GM19193 (cell line): ENCODE results near the gene USP47.

Experiments
- POLR2A ChIP-seq: IDR thresholded peaks from 4 replicates; pipeline ENCODE4 v1.6.1; 2011; ENCODE audit not compliant: insufficient read depth, insufficient read length; ENCODE audit errors: extremely low read depth

USP47 gene

DNA sequence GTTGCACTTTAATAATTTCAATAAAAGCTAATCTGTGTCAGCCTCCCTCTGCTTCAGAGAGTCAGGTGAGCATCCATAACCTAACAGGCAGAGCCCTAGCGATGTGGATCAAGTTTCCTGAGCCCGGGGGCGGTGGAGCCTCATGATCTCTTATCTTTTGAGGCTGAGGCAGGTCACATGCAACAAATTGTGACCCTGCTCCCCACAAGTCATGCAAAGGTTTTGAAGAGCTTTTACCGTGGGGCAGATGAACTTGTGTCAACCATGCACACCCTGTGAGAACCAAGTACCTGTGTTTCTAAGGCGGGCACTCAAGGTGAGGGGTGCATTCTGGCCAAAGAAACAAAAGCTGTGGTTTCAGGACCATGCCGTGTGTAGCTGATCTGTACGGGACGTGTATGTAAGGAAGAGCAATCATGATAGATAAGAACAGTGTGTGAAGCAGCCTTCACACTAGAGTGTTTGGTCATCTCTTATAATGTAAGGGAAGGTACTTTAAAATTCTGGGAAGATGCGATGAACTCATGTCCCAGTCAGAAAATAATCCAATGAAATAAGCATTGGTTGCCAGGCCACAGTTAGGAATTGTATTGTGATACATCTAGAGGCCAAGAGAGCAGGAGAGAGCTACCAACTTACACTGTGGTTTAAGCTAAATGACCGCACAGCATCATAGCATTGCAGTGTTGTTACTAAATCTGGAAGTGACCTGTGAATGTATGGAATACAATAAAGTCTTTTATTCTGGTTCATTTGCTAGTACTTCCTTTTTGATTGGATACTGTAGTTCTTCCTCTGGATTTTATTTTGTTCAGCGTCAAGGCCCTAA lies 116.8 kb downstream of the USP47 start:
- no peak for TF ChIP-seq POLR2A

DNA sequence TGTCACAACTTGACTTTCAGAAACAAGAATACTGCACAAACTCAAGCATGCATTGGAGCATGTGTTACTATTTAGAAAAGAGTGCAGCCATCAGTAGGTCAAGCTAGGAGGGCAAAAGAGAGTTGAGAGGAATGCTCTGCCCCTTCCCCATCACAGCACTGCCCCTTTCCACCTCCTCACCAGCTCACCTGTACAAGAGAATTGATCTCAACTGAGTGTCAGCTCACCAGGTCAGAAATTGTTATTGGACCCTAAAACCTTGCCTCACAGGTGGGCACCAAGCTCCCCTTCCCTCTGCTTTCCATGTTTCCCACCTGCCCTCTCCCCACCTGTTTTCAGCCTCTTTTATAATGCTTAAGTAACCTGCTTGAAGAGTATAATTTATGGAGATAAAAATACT lies 117.8 kb downstream of the USP47 start:
- no peak for TF ChIP-seq POLR2A

DNA sequence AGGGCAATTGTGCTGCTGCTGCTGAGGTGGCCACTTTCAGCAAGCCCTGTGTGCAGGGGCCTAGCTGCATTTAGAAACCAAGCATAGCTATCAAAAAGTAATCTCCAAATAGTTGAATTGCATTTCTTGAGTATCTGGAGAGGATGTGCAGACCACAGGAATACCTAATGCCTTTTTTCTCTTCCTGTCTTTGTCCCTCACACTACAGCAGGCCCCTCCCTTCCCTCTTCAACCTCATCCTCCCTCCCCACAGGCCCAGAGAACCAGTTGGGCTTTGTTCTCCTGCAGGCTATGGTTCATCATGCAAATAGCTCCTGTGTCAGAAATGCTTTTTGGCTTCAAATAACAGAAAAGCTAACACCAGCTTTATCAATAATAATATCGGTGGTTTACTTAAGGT lies 118.9 kb downstream of the USP47 start:
- TF ChIP-seq POLR2A = no peak

DNA sequence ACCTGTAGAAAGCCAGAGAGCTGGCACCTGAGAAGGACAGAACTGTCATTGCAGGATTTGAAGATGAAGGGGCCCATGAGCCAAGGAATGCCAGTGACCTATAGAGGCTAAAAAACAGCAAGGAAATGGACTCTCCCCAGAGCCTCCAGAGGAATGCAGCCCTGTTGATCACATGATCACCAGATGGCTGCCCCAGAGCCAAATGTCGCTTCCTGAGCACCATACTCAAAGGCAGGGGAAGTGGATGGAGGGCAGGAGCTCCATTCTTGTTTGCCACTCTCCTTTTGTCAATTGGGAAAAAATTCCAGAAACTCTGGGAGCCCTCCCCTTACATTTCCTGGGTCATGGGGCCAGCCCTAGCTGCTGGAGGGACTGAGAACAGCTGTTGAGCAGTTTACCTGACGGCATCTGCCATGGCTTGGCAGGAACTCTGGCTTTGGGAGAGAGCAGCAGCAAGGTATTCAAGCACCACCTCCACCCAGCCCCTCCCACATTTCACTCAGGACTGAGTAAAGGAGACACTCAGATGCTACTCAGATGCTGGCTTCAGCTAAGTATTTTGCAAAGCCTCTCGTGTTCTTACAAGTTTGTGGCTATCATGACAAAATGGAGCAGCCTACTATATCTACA lies 119.7 kb downstream of the USP47 start:
- TF ChIP-seq POLR2A = peak; percentile 29

DNA sequence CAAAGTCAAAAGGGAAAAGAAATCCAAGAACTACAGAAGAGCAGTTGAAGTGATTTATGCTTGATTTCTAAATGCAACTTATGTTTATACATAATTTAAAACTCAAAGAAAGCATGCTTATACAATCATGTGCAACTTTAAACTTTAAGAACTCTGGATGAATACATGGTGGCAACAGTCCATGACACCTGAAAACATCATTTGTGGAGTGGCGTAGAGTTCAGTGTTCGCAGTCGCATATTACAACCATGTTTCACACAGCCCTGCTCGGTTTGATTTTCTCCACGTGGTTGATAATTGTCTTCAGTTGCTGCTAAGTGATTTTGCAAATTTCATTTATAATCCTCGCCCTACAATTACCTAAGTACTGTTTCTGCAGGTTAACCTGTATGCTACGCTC lies 121.3 kb downstream of the USP47 start:
- TF ChIP-seq POLR2A = no peak

DNA sequence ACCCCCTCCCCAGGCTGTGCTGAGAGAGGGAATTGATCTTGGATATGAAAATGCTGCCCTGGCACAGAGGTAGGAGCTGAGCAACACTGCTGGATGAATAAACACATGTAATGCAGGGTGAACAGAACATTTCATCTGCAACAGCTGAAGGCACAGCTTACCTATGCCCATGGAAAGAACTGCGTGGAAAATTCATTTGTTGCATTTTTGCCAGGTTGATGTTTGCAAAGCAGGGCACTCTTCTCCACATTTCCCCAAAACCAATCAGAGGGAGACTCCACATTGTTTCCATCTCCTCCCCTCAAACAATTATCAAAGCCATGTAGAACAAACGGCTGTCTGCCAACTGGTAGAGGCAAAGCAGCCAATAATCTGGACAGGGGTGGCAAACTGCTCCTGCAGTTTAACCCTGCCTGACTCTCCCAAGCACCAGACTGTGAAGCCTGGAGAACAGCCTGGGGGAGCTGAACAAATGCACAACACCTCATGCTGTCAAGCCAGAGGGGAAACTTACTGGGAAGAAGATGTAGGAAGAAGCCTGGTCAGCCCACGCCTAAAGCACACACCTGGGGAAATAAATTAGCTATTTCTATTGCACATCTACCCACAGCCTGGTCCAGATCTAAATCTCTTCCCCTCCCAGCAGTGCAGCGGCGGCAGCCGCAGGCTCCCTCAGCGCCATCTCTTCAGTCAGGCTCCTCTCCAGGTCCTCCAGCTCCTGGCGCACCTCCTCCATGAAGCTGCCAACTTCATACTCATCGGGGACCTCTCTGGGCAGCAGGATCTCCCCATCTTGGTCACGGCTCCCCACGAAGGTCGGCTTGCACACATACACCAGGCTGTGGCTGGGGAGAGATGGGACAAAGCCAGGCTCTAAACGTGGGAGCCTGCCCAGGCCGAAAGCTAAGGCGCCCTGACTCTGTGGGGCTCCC lies 122.3 kb downstream of the USP47 start:
- no peak for TF ChIP-seq POLR2A

DNA sequence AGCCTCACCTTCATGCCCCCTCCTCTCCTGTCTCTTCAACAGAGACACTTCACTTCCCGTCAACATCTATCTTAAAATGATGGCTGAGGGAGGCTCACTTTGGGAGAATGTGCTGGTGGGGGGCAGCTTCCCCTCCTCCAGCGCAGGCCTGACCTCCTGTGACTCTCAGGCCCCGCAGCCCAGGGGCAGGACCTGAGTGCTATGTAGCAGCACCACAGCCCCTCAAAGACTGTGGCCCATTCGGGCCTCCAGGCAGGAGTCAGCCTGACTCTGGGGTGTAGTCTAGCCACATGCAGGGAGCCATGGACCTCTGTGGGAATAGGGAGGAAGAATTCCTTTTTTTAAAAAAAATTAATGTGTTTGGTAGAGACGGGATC lies 123.0 kb downstream of the USP47 start:
- no peak for TF ChIP-seq POLR2A

DNA sequence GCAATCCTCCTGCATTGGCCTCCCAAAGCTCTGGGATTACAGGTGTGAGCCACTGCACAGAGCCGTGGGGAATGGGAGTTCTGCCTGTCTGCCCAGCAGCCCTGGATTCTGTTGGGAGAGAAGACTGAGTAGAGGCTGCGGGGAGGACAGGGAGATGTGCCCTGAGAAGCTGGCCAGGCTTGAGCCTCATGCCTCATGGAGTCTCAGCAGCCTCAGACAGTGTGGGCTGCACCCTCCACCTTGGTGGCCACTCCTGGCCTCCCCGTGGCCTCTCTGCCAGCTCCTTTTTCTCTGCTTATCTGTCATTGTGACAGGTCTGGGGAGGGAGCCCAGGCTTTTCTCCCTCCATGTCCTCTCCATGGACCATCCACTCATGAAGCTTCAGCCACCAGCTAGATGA lies 123.4 kb downstream of the USP47 start:
- no peak for TF ChIP-seq POLR2A

DNA sequence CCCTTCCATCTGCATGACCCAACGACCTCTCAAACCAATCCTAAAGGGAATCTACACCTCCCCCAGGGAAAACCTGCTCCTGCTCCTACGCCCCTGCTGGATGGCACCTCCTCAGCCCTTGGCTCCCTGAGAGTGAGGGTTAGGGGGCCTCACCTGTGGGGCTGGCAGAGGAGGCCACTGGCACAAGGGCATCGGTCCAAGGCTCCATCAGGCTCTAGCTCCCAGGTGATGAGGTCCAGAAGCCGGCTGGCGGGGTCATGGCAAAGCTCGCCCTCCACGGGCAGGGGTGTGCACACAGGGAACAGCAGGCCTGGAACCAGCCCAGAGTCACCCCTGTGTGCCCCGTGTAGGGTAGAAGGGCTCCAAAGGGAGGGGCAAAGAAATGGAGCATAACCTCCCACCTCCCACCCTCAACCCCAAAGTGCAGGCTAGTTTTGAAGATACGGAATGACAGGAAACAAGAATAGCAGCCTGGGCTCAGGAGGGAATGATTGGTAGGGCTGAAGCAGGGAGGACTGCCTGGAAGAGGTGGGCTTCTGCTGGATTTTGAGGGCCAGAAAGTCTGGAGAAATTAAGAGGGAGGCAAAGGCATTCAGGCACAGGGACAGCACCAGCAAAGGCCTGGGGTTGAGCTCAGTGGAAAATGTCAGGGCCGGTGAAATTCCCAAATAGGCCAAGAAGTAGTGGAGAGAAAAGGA lies 124.0 kb downstream of the USP47 start:
- TF ChIP-seq POLR2A = no peak

DNA sequence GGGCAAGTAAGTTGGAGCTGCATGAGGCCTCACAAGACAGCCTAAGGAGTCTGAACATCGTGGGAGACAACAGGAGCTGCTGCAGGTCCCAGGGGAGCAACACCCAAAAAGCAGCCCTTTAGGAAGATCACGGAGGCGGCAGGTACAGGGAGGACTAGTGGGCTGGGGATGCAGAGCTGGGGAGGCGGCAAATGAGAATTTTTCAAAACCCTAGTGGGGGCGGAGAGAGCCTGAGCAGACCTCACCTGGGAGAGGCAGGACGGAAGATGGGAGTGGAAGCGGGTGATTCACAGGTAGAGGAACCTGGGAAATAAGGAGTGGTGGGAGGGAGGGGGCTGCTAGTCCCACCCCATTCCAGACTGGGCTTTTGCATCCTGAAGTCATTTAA lies 124.6 kb downstream of the USP47 start:
- TF ChIP-seq POLR2A = no peak

DNA sequence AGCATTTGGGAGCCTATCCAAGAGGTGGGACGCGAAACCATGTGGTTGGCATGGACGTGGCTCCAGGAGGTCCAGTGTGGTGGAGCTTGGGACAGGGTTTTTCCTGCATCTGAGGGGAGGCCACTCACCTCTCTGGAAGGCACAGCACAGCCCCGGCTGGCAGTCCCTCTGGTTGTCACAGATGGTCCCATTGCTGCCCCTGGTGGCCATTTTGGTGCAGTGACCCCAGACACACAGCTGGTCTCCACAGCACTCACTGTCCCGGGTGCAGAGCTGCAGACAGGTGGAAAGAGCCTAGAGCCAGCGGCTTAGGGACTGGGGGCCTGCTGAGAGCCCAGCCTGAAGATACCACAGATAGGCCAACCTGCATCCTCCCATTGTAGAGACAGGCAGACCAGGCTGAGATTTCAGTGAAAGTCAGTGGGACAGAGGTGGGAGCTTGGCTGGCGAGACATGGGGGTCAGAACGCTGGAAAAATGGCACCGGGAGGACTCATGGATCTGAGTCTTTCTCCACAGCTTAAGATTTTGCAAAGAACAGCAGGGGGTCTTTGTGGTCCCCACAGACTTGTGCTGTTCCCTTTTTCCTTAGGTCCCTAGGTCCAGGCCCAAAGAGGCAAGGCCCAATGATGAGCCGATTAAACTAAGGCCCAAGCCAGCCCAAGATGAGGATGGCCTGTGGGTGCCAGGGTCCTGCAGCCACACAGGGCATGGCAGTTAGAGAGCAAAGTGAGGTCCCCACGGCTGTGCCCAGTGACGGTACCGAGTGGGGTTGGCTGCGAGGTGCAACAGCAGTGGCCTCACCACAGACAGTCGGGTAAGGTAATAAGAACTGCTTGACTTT lies 125.3 kb downstream of the USP47 start:
- no peak for TF ChIP-seq POLR2A

DNA sequence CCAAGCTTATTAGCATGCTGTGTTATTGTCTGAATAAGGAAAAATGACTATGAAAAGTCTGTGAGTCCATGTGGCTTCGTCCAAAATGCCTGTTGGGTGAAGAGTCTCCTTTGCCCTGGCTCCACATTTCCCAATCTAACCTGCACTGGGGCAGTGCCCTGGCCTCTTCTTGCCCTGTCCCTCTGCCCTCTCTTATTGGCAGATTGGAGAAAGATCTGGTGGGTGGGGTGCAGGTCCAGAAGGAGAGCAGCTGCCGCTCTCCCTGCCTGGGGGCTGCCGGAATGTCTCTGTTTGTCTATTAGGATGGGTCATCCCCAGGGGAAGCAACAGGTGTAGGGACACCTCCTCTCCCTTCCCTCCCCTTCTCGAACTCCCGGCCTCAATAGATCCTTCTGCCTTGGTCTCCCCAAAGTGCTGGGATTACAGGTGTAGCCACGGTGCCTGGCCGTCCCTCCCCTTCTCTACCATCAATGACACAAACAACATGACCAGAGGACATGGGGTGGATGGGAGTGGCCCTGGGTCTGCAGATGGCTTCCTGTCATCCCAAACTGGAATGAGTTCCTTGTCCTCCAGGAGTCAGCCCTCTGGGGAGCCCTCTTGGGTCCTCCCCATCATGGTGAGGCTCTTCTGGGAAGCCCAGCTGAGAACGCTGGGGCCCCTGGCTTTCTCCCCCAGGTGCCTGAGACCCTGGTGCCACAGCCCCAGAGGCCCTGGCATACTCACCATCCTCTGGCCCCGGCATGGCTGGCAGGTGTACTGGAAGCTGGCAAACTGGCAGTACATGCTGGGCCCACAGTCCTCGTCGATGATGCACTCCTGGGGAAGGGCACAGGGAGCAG lies 126.1 kb downstream of the USP47 start:
- TF ChIP-seq POLR2A = no peak
